CD4-positive, alpha-beta T cell treated with Interleukin-15 for 1 hour (primary cell): ENCODE results near the gene GDPD3.
"Not testable (repeated sequence)": the region's sequence is repeated elsewhere in the genome, so short reads cannot be mapped to it uniquely, and the experiment has no call there.

Experiments used
- DNase-seq: peaks from one replicate; pipeline ENCODE4 v3.0.0-alpha.2; 2020

Gene GDPD3

GRCh38 chr16:30122604-30123160, 9.3 kb upstream of the GDPD3 start:
- no peak for DNase-seq

GRCh38 chr16:30121741-30122571, 8.6 kb upstream of the GDPD3 start:
- DNase-seq: no peak

GRCh38 chr16:30120340-30121105, 7.2 kb upstream of the GDPD3 start:
- DNase-seq: no peak

- DNase-seq: no peak
These were observed 6.1 kb upstream of the GDPD3 start for GRCh38 chr16:30119428-30119827.

- DNase-seq: no peak
These were observed 4.4 kb upstream of the GDPD3 start for GRCh38 chr16:30117768-30118167.

GRCh38 chr16:30116291-30117207, 3.2 kb upstream of the GDPD3 start:
- no peak for DNase-seq

- no peak for DNase-seq
These were observed 1.9 kb upstream of the GDPD3 start for GRCh38 chr16:30115238-30115637.

GRCh38 chr16:30114833-30115232, 1.5 kb upstream of the GDPD3 start:
- not testable (repeated sequence) for DNase-seq

- DNase-seq: no peak
These were observed 1.1 kb upstream of the GDPD3 start for GRCh38 chr16:30114411-30114810.

GRCh38 chr16:30113711-30114333, 485 bp upstream of the GDPD3 start:
- DNase-seq: no peak

GRCh38 chr16:30112197-30113030, 923 bp downstream of the GDPD3 start:
- DNase-seq: peak; percentile 41

GRCh38 chr16:30110661-30111060, 2.7 kb downstream of the GDPD3 start:
- no peak for DNase-seq

- DNase-seq: no peak
These were observed 5.1 kb downstream of the GDPD3 start for GRCh38 chr16:30108059-30108850.

GRCh38 chr16:30104492-30104891, 8.8 kb downstream of the GDPD3 start:
- DNase-seq: no peak

- no peak for DNase-seq
These were observed 9.2 kb downstream of the GDPD3 start for GRCh38 chr16:30104090-30104489.

GRCh38 chr16:30096862-30097563, 16.3 kb downstream of the GDPD3 start:
- DNase-seq: peak; percentile 45

- peak; percentile 92 for DNase-seq
These were observed 17.1 kb downstream of the GDPD3 start, which contains the start of gene YPEL3 for GRCh38 chr16:30096105-30096861. TSS of gene YPEL3 (minus strand) at chr16:30096213. CDS start at chr16:30095482, 731 bp downstream.

- no peak for DNase-seq
These were observed 17.9 kb downstream of the GDPD3 start for GRCh38 chr16:30095166-30096078.
